ENCODE measurements around the gene HPSE2.

HPSE2 gene

DNA sequence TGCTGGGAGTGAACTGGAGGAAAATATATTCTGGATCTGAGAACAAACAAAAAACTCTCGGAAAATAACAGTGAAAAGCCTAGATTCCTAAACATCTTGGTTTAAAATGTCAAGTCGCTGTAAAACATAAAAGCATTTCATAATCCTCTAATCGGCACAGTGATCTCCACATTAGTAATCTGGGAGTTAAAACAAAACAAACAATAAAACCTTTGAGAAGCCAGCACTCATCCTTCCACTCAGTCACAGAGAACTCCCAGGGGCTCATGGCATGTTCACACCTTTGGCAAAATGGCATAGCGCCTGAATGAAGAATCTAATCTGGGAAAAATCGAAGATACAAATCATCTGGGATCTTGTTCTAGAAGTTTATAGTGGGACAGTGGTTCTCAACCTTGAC lies 764.8 kb downstream of the HPSE2 start:
- no peak for DNase-seq (ENCODE audit: low read depth)
- TF ChIP-seq, protein P1, sequence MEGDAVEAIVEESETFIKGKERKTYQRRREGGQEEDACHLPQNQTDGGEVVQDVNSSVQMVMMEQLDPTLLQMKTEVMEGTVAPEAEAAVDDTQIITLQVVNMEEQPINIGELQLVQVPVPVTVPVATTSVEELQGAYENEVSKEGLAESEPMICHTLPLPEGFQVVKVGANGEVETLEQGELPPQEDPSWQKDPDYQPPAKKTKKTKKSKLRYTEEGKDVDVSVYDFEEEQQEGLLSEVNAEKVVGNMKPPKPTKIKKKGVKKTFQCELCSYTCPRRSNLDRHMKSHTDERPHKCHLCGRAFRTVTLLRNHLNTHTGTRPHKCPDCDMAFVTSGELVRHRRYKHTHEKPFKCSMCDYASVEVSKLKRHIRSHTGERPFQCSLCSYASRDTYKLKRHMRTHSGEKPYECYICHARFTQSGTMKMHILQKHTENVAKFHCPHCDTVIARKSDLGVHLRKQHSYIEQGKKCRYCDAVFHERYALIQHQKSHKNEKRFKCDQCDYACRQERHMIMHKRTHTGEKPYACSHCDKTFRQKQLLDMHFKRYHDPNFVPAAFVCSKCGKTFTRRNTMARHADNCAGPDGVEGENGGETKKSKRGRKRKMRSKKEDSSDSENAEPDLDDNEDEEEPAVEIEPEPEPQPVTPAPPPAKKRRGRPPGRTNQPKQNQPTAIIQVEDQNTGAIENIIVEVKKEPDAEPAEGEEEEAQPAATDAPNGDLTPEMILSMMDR (IDR thresholded peaks at IDR 0.05; ENCODE audit: low read depth, low read length, missing control alignments), result no peak
- H3K4me3 ChIP-seq (ENCODE audit: low read depth, low read length), result no peak overlapping the region

DNA sequence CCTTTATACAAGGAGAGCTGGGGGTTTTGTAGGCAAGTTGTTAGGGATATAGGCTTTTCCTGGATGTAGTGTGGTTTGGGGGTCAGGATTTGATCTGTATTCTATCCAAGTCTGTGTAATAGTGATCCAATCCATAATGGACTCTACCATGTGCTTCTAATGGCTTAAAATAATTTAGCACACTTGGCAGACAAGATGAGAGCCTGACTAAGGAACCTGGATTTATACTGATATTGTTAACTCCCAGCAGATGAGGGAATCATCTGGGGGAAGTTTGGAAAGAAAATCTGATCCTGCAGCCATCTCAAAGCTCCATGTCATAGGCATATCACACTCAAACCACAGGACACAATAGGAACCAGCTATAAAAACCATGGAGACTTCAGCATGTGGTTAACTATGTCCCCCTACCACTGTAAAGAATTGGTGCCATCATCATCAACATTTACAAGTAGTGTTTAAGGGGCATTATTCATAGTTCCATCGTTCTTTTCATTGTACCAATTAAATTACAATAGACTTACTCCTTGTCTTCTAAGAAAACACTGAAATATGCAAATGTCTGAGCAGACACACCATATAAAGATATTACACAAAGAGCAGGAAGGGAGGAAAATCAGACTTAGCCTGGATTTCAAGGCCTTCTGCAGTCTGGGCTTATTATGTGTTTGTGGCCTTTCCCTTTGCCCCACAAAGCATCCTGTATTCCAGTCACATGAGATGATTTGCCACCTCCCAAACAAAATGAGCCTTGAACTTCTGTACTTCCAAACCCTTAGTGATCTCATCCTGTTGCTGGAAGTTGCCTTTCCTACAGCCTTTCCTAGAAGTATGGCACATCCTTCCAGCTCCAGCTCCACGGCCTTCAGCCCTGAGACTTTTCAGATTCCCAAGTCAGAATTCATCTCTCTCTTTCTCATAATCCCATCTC lies 766.4 kb downstream of the HPSE2 start:
- no peak overlapping the region for H3K4me3 ChIP-seq (ENCODE audit: low read depth, low read length)
- DNase-seq (ENCODE audit: low read depth), result no peak
- TF ChIP-seq, protein P1 (IDR thresholded peaks at IDR 0.05; ENCODE audit: low read depth, low read length, missing control alignments), result no peak

DNA sequence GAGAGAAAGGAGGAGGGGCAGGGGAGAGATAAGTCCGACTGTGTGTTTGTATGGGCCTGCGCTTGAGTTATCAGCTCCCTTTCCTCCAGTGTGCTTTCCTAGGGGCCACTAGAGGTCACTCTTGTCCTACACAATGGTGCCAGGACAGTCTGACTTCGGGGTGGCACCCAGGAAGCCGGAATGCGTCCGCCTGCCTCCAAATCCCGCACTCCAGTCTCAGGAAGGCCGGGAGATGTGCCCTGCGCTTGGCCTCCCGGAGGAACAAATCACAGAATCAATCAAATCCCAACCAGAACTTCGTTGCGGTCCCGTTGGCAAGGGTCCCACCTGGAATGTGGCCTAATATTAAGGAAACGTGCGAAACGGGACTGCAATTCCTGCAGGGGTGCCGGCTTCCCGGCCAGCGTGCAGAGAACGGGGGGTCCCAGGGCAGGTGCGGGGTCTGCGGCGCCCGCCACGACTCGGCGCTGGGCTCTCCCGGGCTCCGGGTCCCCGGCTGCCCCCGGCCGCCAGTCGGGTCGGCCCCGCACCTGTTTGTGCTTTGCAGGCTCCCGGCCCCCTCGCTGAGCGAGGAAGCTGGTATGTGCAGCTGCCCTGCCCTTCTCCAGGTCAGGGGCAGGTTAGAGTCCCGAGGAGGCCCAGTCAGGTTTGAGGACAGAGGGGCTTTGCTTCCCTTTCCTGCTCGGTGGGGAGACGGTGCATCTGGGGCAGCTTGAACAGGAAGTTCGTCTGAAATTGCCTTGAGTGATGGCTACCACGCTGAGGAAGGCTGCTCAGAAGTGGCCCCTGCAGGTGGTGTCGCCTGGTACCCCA lies 767.9 kb downstream of the HPSE2 start:
- DNase-seq (ENCODE audit: low read depth), result peak; percentile 62
- TF ChIP-seq, protein P1 (IDR thresholded peaks at IDR 0.05; ENCODE audit: low read depth, low read length, missing control alignments), result peak; percentile 90
- H3K4me3 ChIP-seq (ENCODE audit: low read depth, low read length), result peak overlapping the region; percentile 64

DNA sequence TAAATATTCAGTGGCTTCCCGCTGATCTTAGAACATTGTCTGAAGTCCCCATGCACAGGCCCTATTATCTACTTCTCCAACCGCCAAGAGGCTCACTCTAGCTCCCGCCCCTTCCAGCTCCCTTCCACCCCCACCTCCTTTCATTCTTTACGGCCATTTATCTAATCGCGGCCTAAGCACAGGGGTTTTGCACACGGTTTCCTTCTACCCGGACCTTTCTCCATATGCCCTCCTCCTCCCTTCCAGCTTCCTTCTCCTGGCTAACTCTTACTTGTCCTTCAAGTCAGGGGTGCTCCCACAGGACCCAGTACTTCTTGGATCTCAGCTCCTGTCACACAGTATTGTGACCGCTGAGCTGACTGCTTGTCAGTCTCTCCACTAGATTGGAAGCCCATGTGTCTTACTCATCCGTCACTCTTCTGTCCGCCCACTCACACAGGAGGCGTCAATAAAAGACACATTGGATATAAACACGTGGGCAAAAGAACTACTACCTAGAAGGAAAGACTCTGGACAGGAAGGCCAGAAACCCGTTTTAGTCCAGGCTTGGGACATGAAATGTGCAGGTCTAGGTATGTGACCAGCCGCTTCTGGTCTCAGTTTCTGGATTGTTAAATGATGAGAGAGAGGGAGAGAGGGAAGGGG lies 768.7 kb downstream of the HPSE2 start:
- TF ChIP-seq, protein P1 (IDR thresholded peaks at IDR 0.05; ENCODE audit: low read depth, low read length, missing control alignments), result no peak
- no peak for DNase-seq (ENCODE audit: low read depth)
- H3K4me3 ChIP-seq (ENCODE audit: low read depth, low read length), result no peak overlapping the region

DNA sequence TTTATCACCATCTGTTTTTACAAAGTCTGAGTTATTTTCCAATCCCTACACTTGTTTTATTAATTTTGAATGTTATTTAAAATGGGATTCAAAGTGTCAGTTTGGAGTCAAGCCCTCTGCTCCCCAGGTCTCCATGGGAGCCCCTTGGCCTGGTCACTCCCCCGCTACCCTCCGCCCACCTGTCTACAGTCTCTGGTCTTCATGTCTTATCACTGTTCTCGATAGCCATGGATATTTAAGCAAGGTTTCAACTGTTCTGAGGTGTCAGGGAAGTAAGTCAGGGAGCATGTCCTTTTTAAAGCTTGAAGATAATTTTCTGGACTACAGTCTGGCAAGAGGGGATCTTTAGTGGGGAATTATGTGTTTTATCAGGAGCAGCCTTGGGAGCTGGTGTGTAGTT lies 769.8 kb downstream of the HPSE2 start:
- no peak overlapping the region for H3K4me3 ChIP-seq (ENCODE audit: low read depth, low read length)
- TF ChIP-seq, protein P1 (IDR thresholded peaks at IDR 0.05; ENCODE audit: low read depth, low read length, missing control alignments), result no peak
- no peak for DNase-seq (ENCODE audit: low read depth)

DNA sequence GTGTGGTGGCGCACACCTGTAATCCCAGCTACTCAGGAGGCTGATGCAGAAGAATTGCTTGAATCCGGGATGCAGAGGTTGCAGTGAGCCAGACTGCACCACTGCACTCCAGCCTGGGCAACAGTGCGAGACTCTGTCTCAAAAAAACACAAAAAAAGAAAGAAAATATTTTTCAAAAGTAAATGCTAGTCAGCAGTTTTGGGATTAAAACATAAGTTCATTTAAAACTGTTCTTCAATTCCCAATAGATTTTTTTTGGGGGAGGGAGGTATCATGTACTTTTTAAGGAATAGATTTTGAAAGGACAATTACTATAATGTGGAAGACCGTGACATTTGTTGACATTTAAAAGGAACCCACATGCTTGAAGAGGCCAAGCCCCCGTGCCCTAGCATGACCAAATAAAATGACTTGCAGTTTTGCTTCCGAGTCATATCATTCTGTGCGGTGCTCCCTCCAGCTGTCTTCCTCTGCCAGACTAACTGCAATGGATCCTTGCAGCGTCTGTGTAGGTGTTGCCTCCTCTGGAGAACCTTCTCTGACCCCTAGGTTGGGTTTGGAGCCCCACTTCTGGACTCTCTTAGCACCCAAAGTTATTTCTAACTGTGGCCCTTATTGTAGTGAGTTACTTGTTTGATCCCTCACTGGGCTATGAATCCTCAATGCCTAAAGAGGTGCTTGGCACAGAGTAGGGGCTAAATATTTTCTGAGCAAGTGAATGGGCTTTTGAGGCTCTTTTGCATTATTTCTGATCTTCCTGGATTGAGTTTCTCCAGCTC lies 771.5 kb downstream of the HPSE2 start:
- H3K4me3 ChIP-seq (ENCODE audit: low read depth, low read length), result no peak overlapping the region
- TF ChIP-seq, protein P1 (IDR thresholded peaks at IDR 0.05; ENCODE audit: low read depth, low read length, missing control alignments), result no peak
- DNase-seq (ENCODE audit: low read depth), result no peak
